CD1c-positive myeloid dendritic cell (primary cell): Measurements from ENCODE around the gene MATCAP1.

Source experiments
- DNase-seq: peaks from one replicate; pipeline ENCODE4 v3.0.0-alpha.2; 2016; ENCODE audit errors: extremely low spot score

MATCAP1 gene

DNA sequence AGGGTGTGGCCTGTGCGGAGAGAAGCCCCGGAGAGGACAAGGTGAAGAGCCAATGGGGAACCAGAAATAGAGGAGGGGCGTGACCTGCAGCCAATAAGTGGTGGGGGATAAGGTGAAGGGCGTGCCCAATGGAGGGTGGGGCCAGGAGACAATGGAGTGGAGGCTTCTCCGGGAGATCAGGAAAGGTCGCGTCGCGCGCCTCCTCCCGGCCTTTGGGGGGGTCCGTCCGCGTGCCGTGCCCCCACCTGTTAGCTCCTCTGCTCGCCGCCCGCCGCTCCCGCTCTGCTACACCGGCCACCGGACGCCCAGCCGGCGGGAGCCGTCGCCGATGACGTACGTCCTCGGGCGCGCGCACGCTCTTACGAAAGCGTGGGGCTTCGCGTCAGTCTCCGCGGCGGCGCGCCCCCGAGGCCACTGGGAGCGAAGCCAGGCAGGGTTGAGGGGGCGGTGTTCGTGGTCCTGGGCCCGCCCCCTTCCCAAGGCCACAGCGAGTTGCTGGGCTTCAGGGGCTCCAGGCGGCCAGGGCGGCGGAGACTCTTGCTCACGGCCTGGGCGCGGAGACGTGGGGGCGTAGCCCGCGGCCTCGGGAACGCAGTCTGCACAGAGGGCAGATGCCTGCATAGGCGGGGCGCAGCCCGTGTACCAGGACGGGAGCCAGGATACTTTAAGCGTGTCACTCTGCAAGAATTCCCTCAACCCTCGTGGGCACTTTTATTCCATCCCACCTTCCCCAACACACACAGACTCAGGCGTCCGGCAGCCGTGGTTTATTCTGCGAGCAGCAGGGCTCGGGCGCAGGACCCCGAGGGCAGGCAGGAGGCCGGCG lies at the start of gene MATCAP1:
TSS of gene MATCAP1 (minus strand) at position 337 of the 826 bp plus-strand sequence. CDS start 3,353 bp downstream, outside the sequence.
- peak; percentile 96 for DNase-seq

DNA sequence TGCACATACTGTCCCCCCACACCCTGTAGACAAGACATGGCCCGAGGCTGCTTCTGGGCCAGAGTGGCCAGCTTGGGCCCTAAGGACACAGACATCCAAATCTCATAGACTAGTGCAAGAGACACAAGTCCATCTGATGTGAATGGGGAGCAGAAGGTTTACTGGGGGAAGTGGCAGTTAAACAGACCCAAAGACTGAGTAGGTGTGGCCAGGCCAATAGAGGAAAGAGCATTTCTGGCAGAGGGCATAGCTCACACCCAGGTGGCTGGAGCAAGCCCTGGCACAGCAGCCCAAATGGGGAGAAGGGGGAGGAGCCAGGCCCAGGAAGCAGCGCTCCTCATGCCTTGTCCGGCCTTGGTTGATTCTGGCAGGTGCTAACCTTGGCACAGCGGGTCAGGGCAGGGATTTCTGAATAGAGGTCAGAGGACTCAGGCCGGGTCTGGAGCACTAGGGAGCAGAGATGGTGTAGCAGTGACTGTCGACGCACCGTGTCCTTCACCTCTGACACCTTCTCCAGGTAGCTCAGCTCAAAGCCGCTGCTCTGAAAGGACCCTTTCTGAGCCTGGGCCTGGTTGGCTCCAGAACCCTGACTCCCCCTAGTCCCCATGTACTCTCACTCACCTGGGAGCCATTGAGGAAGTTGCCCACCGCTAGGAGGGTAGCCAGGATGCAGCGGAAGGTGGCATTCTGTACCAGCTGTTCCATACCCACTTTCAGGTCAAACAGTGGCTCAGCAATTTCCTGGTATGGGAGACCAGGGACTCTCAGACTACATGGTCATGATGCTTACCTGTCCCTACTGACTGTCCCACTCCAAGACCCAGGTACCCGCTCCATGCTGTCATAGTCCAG lies 47.3 kb upstream of the MATCAP1 start:
- DNase-seq, result no peak

DNA sequence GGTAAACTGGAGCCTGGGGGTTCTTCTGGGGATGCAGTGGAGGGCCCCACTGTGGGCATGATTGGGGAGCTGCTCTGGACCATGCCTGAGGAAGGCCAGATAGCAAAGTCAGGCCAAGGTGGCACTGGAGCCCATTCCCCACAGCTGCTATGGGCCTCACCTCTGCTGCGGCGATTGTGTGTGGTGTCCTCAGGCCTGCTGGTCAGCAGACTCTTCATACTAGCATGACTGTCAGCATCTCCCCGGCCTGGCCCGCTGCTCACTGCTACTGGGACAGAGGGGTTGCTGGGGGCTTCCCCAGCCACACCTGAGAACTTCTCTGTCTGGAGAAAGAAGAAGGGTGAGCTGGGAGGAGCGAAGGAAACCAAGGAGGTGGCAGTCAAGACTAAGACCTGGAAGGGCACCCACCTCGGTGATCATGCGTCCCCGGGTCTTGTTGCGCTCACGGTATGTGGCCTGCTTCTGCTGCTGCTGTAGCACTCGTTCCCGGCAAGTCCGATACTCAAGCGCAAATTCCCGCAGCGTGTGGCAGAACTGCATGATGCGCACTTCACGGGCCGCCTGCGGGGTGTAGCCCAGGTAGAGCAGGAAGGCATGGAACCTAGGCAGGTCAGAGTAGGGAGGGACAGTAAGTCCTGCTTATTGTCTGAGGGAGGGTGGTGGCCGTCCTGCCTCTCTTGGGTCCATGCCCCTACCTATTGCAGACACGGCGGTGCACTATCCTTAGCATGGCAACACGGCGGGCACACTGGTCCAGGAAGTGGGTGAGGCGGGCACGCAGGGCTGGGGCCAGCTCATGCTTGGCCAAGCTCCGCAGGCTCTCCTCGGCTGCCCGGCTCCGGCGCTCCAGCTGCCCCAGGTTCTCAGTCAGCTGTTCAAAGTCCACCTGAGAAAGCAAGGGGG lies 46.4 kb upstream of the MATCAP1 start:
- DNase-seq, result no peak

DNA sequence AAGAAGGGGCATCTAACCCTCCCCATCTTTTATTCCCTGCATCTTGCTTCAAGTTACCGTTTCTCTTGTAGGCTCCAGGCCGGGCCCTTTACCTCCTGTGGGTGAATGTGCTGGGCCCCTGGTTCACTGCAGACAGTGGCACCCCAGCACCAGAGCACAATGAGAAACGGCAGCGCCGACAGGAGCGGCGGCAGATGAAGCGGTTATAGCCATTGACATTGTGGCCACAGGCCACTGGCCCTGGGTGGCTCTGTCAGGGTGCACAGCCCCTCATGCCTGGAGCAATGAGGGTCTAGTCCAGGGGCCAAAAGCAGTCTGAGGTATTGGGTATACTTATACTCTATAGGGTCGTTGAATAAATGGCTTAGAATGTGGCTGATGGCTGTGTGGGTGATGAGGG lies 45.1 kb upstream of the MATCAP1 start:
- no peak for DNase-seq

DNA sequence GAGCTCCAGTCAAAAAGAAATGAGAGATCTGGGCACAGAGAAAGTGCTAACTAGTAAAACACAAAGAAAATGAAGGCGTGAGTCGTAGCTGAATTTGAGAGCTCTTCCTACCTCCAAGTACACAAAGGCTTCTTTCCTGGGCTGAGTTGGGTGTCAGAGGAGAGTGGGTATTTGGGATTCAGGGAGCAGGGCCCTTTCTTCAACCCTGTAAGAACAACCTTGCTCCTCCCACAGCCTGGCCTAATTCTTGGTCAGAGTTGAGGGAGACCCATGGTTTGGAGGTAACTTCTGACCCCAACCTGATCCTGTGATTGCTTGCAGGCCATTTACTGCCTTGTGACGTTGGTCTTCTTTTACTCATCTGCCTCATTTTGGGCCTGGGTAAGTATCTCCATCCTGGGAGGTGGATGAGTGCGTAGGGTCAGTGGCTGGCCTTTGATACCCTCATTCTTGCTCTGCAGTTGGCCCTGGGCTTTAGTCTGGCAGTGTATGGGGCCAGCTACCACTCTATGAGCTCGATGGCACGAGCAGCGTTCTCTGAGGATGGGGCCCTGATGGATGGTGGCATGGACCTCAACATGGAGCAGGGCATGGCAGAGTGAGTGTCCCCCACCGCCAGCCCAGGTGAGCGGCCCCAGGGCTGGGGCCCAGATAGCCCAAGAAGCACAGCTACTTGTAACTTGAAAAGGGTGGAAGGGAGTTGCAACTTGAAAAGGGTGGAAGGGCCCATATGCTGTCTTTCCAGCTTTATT lies 44.4 kb upstream of the MATCAP1 start:
- DNase-seq, result no peak

DNA sequence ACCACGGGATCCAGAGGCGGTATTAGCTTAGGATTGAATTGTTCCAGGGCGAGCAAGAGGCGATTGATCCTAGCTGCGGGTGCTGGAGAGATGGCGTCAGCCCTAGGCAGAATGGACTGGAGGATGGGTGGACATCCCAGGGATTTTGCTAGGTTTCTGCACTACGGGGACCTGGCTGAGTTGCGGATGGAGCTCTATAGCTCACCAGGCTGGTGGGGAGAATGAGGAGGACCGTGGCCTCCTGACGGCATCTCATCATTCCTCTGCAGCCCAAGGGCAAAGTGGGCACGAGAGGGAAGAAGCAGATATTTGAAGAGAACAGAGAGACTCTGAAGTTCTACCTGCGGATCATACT lies 43.8 kb upstream of the MATCAP1 start:
- DNase-seq, result no peak

DNA sequence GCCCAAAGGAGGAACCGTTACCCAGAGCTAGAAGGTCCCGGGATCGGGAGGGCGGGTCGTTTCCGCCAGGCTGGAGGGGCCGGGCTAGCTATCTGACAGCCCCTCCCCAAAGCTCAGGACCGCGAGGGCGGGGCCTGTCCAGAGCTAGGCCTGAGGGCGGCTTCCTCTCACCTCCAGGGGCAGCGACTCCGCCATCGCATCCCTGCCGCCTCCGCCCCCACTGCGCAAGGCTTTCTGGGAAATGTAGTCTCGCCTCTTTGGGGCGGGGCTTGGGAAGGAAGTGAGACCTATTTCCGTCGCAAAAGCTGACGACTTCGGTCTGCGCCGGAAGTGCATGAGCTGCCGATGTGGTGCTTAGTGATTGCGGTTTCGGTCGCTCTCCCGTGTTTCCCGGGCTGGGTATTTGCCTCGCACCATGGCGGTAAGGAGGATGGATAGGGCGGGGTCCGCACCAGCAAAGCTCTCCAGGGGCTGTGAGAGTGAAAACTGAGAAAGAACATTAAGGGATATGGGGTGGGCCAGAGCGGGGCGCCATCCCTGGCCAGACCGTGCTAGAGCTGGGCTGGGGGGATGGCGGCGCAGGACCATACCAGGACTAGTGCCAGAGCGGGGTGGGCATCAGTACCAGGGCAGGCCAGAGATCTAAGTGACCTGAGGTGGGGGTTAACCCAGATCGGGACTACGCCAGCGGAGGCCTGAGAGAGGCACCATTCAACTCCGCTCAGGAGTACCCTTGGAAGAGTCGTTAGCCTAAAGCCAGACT lies 43.2 kb upstream of the MATCAP1 start, which contains the start of gene TMEM208:
TSS of gene TMEM208 (plus strand) at position 327 of the 763 bp plus-strand sequence. CDS start at position 416, 89 bp downstream.
- DNase-seq, result peak; percentile 99

DNA sequence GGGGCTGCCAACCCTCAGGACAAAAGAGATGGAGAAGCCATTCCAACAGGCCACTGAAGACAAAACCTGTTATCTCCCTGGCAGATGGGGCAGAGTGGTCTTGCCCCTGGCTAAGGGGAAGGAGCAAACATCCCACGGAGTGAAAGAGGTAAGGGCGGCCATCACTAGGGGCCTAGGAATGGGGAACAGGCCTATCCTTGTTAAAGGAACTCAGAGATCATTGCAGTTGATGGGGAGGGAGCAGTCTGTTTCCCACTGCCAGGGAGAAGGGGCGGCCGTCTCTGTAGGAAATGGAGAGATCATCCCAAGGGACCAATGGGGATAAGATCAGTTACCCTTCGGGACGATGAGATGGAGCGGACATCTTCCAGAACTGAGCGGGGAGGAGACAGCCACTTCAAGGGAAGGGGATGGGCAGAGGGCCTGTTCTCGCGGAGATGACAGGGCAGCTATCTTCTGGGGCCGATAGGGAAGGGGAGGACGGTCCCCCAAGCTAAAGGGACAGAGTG lies 42.6 kb upstream of the MATCAP1 start:
- DNase-seq, result no peak

DNA sequence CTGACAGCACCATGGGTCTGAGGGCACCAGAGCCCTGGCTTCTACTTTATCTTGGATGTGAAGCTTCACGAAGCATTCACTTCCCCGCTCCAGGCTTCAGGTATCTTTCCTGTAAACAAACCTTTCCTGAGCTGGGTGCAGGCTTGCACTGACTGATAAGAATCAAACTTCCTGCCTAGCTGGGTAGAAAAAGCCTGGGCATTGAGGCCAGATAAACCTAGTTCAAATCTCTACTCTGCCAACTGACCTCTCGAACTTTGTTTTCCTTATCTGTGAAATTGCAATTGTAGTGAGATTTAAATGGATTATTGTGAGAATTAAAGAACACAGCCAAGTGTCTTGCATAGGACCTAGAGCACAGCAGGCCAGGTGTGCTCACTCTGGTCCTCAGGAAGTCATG lies 40.2 kb upstream of the MATCAP1 start:
- DNase-seq, result no peak

DNA sequence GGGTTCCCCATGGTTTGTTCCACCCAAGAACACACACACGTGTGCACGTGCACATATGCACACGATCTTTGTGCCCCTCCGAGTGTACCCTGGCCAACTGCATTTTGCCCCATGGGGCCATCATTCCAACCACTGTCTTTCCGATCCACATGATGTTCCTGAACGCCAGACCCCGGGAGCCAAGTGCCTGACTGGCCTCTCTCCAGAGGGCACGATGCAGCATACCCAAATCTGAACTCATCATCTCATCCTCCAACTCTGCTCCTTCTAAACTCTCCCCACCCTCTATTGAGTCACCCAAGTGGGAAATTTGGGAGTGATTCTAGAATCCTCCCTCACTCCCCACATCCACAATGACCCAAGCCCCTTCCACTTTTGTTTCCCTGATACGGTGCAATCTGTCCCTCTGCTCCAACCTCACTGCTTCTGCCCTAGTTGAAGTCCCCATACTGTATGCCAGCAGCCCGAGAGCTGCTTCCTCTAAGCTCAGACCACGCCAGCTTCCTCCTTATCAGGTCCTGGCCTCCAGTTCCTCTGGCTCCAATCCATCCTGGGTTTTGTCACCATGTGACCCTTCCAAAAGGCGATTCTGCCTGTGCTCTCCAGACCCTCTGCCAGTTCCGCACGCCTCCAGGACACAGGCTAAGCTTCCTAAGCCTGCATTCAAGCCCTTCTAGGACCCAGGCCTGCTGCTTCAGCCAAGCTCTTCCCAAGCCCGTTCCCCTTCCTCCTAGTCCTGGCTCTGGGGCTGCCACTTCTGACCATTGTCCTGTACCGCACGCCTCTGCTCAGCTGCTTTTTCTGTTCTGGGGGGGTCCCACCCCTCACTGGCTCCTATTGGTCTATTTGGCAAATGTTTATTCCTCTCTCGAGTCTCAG lies 33.1 kb upstream of the MATCAP1 start:
- DNase-seq, result peak; percentile 82

DNA sequence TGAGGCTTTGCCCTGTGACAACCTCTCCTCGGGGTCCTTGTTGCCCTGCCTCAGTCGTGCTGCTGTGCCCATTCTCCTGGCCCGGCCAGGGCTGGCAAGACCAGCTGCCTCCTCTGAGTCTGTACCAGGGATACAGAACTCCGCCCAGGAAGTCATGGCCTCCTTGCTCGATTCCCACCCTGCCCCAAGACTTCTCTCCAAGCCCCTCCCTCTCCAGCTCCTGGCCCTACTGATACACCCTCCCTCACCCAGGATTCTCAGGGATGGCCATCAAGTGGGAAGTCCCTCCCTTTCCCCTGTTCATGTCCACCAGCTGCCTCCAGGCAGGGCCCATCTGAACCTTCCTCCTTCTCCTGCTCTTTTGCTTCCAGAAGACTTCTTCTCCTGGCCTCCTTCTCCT lies 31.9 kb upstream of the MATCAP1 start:
- DNase-seq, result no peak

DNA sequence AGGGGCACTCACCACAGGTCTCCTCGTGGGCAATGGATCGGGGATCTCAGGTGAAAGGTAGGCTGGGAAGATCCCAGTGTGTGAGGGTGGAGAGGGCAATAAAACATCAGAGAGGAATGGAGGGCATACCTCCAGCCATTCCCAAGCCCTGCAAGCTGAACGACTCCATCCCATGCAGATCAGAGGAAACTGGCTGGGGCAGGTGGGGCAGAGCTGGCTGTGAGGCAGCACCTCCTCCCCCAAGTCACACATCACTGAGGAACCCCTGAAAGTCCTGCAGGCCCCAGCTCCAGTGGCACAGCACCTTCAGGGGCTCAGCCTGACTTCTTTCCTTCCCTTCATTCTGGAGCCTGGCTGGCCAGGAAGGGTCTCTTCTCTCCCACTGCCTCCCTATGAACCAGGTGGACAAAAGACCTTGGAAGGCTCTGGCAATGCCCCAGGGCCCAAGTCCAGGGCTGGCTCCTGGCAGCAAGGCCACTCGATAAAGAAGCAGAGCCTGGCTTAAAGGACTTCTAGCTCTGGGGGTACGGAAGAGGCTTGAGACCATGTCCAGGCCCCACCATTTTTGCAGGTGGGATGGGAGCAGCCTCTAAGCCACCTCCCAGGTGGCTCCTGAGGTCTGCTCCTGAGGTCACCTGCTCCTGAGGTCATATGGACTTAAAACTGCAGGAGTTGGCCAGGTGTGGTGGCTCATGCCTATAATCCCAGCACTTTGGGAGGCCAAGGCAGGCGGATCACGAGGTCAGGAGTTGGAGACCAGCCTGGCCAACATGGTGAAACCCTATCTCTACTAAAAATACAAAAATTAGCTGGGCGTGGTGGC lies 29.6 kb upstream of the MATCAP1 start:
- DNase-seq, result no peak

DNA sequence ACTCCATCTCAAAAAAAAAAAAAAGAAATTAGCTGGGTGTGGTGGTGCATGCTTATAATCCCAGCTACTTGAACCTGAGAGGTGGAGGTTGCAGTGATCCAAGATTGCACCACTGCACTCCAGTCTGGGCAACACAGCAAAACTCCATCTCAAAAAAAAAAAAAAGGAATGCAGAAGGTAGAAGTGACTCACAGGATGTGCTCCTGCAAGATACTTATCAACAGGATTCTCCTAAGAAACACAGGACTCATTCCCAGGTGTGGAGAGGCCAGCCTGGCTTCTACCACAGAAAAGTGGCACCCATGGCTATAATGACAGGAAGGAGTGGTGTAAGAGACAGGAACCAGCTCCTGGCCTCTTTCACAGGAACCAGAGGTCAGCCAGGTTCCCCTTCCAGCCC lies 29.0 kb upstream of the MATCAP1 start:
- DNase-seq, result no peak

DNA sequence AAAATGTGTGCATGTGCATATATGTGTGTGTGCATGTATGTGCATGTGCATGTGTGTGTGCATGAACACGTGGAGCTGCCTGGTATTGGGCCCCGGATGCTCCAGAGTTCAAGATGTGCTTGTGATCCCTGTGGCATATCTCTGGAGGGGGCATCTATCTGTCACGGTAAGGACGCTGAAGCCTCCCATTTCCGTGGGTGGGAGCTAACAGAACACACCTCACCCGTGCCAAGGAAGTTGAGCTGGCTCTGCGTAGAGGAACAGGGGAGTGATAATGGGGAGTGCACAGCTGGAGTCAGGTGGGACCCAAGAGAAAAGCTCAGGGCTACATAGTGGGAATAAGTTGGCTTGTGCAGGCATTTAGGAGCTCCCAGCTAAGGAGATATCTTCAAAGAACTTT lies 27.9 kb upstream of the MATCAP1 start:
- DNase-seq, result no peak

DNA sequence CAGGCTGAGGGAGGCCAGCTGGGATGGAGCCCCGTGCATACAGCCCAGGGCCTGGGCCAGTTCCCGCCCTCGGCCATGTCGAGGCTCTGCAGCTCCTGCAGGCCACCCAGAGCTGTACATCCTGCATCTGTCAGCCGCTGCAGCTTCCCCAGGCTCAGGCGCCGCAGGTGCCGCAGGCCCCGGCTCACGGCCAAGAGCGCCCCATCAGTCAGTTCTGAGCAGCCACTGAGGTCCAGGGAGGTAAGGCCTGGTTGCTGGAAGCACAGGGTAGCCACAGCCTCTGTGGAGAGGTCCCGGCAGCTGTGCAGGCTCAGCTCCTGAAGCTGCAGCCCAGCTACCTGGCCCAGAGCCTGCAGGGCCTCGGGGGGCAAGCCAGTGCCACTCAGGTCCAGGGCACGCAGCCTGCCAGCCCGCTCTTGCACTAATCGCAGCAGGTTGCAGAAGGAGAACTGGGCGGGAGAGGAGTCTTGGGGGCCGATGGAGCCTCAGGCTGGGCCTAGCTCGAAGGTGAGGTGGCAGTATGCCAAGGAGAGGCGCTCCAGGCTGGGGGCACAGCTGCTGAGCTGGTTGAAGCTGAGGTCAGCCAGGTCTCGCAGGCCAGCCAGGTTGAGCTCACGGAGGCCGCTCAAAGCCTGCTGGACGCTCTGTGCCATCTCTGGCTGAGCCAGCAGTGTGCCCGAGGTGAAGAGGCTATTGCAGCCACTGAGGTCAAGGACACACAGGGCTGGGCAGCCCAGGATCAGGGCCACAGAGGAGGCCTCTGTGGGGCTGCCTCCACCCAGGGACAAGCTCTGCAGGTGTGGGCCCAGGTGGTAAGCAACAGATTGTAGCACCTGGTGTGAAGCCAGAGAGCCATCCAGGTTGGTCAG lies 26.5 kb upstream of the MATCAP1 start:
- no peak for DNase-seq

DNA sequence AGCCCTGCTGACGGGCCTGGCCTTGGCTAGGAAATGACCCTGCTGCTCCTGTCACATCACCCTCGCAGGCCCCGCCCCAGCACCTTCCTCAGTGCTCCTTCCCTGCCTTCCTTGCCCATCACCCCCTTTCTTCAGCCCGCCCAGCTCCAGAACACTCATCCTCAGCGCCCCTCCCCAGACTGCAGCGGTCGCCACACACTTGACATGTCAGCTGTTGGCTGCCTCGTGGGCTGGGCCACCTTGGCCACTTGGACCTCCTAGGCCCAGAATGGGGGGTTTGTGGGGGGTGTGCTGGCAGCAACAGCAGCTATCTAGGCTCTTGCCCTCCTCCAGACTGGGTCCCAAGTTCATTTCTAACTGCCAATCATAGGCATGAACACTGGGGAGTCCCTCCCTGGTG lies 25.8 kb upstream of the MATCAP1 start:
- DNase-seq, result no peak
